Putamen (tissue), 1 donor: ENCODE measurements around the gene KDM3A.

Experiments used
- DNase-seq: peaks from one replicate; pipeline ENCODE4 v3.0.0-alpha.2; 2016; ENCODE audit warnings: low spot score

KDM3A gene, protein sequence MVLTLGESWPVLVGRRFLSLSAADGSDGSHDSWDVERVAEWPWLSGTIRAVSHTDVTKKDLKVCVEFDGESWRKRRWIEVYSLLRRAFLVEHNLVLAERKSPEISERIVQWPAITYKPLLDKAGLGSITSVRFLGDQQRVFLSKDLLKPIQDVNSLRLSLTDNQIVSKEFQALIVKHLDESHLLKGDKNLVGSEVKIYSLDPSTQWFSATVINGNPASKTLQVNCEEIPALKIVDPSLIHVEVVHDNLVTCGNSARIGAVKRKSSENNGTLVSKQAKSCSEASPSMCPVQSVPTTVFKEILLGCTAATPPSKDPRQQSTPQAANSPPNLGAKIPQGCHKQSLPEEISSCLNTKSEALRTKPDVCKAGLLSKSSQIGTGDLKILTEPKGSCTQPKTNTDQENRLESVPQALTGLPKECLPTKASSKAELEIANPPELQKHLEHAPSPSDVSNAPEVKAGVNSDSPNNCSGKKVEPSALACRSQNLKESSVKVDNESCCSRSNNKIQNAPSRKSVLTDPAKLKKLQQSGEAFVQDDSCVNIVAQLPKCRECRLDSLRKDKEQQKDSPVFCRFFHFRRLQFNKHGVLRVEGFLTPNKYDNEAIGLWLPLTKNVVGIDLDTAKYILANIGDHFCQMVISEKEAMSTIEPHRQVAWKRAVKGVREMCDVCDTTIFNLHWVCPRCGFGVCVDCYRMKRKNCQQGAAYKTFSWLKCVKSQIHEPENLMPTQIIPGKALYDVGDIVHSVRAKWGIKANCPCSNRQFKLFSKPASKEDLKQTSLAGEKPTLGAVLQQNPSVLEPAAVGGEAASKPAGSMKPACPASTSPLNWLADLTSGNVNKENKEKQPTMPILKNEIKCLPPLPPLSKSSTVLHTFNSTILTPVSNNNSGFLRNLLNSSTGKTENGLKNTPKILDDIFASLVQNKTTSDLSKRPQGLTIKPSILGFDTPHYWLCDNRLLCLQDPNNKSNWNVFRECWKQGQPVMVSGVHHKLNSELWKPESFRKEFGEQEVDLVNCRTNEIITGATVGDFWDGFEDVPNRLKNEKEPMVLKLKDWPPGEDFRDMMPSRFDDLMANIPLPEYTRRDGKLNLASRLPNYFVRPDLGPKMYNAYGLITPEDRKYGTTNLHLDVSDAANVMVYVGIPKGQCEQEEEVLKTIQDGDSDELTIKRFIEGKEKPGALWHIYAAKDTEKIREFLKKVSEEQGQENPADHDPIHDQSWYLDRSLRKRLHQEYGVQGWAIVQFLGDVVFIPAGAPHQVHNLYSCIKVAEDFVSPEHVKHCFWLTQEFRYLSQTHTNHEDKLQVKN (N-terminal part only)

DNA sequence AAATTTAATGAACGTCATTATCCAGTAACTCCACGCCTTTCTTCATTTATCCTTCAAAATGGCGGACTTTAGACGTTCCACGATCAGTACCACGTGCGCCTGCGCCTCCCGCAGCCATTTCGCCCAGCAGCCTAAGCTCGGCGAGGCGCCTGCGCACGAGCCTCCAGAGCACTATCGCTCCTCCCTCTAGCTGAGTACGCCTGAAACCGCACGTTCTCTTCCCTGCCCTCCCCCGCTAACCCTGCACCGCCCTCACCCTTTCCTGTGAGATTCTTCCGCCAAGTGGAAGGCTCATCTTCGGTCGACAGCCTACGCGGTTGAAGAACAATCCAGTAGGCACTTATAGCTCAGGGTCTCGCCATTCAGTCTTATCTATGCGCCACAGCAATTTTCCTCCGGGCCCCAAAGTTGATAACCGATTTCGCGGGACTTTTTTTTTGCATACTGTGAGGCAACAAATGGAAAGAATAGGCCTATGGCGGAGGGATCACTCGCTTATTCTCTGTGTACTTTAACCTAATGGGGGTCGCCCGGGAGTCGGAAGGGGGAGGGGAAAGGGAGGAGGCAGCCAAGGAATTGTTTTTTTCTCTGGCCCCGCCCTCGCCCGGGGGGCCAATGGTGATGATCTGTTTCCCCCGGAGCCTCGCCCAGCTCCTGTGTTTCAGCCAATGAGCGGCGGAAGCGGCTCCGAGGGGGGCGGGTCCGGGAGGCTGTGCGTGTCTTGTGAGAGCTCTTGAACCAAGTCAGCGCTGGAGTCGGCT lies at the start of gene KDM3A:
TSS of gene KDM3A (plus strand) at position 741 of the 761 bp plus-strand sequence. CDS start 677 bp downstream, outside the sequence.
- peak; percentile 99 for DNase-seq

GRCh38 chr2:86392873-86393518 lies 48.2 kb upstream of the KDM3A start:
- no peak for DNase-seq

DNA sequence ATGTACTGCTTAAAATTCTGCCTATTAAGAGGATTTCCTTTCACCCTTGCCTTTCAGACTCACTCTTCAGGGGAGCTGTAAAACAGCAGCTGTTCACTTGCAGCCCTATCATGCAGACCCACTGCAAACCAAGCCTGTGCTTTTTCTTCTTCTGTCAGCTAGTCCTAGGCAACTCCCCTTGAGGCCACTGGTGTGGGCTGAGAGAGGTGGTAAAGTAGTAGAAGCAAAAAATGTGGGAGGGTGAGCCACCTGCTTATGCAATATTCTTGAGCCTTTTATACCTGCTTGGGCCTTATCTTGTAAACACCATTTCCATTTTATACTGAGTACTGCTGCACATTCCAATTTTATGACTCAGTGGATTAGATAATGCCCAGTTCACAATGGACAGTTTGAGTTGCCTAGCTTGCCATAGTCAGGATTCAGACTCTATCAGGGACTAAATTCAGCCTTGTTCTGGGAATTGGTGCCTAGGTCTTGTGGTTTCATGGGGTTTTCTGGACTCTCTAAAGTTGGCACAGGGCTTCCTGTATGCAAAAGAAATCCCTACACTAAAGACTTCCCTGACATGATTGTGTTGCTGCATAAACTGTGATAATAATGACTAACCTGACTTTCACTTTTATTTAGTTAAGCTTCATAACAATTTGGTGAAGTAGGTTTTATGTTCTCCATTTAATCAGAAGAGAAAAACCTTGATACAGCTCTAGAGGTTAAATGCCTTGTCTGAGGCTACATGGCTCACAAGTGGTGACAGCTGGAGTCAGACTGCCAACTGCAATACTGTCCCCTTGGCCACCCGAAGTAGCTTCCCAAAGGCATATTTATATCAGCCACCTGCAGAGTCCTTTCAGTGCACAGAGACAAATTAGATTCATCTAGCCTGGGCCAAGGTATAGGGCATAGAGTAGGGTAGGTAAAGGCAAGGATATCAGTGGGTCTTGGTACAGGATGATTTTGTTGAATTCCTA lies 47.4 kb upstream of the KDM3A start:
- no peak for DNase-seq

GRCh38 chr2:86396291-86396785 lies 44.8 kb upstream of the KDM3A start:
- peak; percentile 28 for DNase-seq

DNA sequence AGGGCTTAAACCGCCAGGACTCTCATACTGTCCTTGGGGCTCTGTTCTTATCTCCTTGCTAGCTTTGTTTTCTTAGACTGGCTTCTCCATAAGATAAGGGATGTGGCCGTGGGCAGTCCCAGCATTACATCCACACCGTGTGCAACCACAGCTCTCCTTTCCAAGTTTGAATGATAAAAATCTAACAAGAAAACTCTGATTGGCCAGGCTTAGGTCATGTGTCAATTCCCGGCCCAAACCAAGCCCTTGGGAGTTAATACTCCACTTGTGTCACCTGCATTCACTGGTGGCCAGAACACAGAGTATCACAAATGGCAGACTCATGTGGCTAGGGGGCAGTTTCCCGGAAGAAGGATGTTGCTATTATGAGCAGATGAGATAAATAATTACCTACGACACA lies 43.2 kb upstream of the KDM3A start:
- no peak for DNase-seq

GRCh38 chr2:86398500-86399474 lies 42.4 kb upstream of the KDM3A start:
- DNase-seq: no peak

DNA sequence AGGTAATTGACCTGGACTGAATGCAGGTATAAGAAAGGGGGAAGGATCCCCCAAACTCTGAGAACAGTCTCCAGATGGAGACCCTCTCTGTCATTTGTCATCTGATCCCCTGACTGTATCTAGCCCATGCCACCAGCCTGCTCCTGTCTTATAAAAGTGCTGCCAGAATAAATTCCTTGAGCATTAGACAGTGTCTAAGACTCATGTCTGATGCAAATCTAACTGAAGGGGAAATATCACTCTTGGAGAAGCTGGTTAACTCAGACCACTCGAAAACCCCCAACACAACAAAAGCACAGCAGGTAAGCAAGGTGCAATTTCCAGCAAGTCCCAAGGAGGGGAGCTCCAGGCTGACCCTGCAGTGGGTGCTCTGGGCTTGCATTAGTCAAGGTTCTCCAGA lies 40.9 kb upstream of the KDM3A start:
- DNase-seq: no peak

GRCh38 chr2:86410581-86410980 lies 30.6 kb upstream of the KDM3A start:
- no peak for DNase-seq

GRCh38 chr2:86411396-86411795 lies 29.8 kb upstream of the KDM3A start:
- DNase-seq: no peak

GRCh38 chr2:86412007-86412406 lies 29.2 kb upstream of the KDM3A start:
- no peak for DNase-seq

DNA sequence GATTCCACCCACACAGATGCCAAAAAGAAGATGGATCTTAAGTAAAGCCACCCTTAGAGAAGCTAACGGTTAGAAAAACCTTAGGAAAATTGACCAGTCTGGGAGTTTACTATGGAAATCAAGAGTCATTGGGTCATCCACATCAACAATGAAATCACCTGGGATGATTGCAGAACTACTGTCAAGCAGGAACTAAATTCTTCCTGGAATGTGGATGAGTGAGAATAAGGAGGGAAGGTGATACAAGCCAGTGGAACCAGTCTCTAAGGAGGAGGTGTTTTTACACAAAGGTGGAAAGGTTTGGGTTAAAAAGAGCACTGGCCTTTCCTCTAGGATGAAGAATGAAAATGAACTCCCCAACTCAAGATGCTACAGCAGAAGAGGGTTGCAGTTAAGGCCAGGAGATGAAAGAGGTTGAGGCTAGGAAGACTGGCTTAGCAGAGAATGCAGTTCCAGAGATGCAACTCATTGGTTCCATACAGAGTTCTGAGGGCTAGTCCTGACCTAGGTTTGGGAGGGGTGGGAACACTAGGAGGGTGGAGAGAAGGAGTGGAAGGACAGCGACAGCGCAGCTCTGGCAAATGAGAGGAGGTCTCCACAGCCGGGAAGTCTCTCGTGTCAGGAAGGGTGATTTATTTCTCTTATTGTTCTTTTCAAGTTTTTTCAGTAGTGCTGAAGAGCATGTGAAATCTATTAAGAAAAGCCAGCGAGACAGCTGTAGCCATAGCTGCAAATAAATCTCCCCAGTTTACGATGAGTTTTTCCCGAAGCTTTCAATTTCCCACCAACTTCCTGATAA lies 27.7 kb upstream of the KDM3A start:
- DNase-seq: no peak

GRCh38 chr2:86414996-86415395 lies 26.2 kb upstream of the KDM3A start:
- no peak for DNase-seq

- DNase-seq: peak; percentile 10
Observed at GRCh38 chr2:86416146-86416545, 25.0 kb upstream of the KDM3A start.

GRCh38 chr2:86417961-86418360 lies 23.2 kb upstream of the KDM3A start:
- no peak for DNase-seq

GRCh38 chr2:86420913-86421312 lies 20.3 kb upstream of the KDM3A start:
- no peak for DNase-seq

- no peak for DNase-seq
Observed at GRCh38 chr2:86426271-86426670, 14.9 kb upstream of the KDM3A start.

DNA sequence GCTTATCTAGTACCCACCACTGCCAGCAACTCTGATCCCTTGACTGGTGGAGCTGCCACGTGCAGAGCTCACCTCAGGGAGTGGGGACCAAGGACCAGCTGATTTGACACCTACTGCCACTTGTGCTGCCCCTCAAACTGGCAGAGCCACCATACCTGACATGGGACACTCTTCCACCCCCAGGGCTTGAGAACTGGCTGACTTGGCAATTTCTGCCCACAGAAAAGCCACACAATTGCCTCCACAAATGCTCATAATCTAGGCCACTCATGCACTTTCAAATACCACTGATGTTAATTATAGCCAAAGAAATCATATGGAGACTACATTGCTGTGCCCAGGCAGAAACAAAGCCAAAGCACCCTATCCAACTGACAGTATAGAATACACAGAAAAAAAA lies 11.8 kb upstream of the KDM3A start:
- no peak for DNase-seq
